GM12864 (cell line): ENCODE measurements around the gene FCER2.

Experiments used
- DNase-seq: peaks from one replicate; pipeline ENCODE4 v3.0.0-alpha.2; 2011; ENCODE audit warnings: low read depth
- H3K4me3 ChIP-seq: 2 replicates; pipeline ENCODE4 v1.5.1; 2011; ENCODE audit warnings: mild to moderate bottlenecking, low read depth, low read length, control low read depth
- CTCF ChIP-seq: IDR thresholded peaks from 2 replicates; pipeline ENCODE4 v1.5.1; 2011; ENCODE audit warnings: low read depth, mild to moderate bottlenecking, moderate library complexity, low read length, control low read depth, inconsistent platforms; ENCODE audit errors: missing control alignments

The FCER2 gene

GRCh38 chr19:7670790-7671189 is 31.1 kb downstream of the FCER2 start:
- no peak for TF ChIP-seq CTCF
- H3K4me3 ChIP-seq: no peak overlapping the region
- no peak for DNase-seq

- DNase-seq: no peak
- H3K4me3 ChIP-seq: peak overlapping the region; percentile 18
- TF ChIP-seq CTCF: no peak
Observed at GRCh38 chr19:7670150-7670783, 31.7 kb downstream of the FCER2 start.

- no peak for TF ChIP-seq CTCF
- no peak for DNase-seq
- H3K4me3 ChIP-seq: no peak overlapping the region
Observed at GRCh38 chr19:7669641-7670040, 32.3 kb downstream of the FCER2 start.

GRCh38 chr19:7668842-7669241 is 33.1 kb downstream of the FCER2 start, which contains the start of gene RETN:
TSS of gene RETN (plus strand) at chr19:7669049. CDS start at chr19:7669327, 278 bp downstream.
- no peak for TF ChIP-seq CTCF
- no peak within 1 kb of the TSS for H3K4me3 ChIP-seq
- DNase-seq: no peak

GRCh38 chr19:7665076-7665475 is 36.9 kb downstream of the FCER2 start:
- no peak for TF ChIP-seq CTCF
- no peak for DNase-seq
- no peak overlapping the region for H3K4me3 ChIP-seq

- no peak for DNase-seq
- no peak overlapping the region for H3K4me3 ChIP-seq
Observed at GRCh38 chr19:7663706-7664105, 38.2 kb downstream of the FCER2 start.

More at GRCh38 chr19:7663706-7664105, 38.2 kb downstream of the FCER2 start:
- TF ChIP-seq CTCF: no peak
